LNCAP (cell line): ENCODE data around the gene CCDC6.
A peak's percentile ranks its signal among the peaks of the same experiment; 100 is the strongest.

Experiments used
- CTCF ChIP-seq: fragments of 450-650 bp; IDR thresholded peaks from 2 replicates; pipeline ENCODE4 v1.5.1; 2017; ENCODE audit warnings: mild to moderate bottlenecking

CCDC6 gene

GRCh38 chr10:59812519-59813122 is 93.7 kb downstream of the CCDC6 start:
- no peak for TF ChIP-seq CTCF

- peak; percentile 10; the same call in 1 of the 2 replicates for TF ChIP-seq CTCF
Observed at GRCh38 chr10:59809644-59809974, 96.7 kb downstream of the CCDC6 start.

- peak; percentile 84 for TF ChIP-seq CTCF
Observed at GRCh38 chr10:59808896-59809643, 97.3 kb downstream of the CCDC6 start.

GRCh38 chr10:59807629-59808620 is 98.4 kb downstream of the CCDC6 start:
- no peak for TF ChIP-seq CTCF

GRCh38 chr10:59805014-59805413 is 101.3 kb downstream of the CCDC6 start:
- peak; percentile 56 for TF ChIP-seq CTCF

- no peak for TF ChIP-seq CTCF
Observed at GRCh38 chr10:59804220-59804619, 102.1 kb downstream of the CCDC6 start.

- TF ChIP-seq CTCF: no peak
Observed at GRCh38 chr10:59803714-59804113, 102.6 kb downstream of the CCDC6 start.
